Measurements from ENCODE around the gene LRRC36. TPM values are rescaled to one million over a fixed set of nuclear protein-coding genes. Genes with fewer than 3 reads are reported as not detected.

LRRC36 gene
- total RNA-seq, 1 experiment from 2014 or later, result not detected

DNA sequence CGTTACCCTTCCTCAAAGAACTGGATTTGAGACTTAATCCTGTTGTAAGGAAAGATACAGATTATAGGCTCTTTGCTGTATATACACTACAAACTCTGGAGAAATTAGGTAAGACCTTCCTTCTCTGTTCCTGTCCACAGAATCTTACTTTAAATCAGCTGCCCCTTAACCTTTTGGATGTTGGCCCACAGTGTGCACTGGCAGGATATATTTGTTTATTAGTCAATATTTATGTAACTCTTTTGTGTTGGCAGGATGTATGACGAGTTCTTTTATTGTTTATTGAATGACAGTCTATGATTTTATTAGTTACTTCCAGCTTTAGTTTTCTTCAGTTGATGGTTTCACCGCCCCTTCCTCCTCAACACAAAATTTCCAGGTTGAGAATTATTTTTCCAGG lies 19.7 kb downstream of the LRRC36 start:
- POLR2A ChIA-PET, result no interaction called here
- no peak for ATAC-seq
- no TSS peak for BruUV-seq (replicated peaks)

DNA sequence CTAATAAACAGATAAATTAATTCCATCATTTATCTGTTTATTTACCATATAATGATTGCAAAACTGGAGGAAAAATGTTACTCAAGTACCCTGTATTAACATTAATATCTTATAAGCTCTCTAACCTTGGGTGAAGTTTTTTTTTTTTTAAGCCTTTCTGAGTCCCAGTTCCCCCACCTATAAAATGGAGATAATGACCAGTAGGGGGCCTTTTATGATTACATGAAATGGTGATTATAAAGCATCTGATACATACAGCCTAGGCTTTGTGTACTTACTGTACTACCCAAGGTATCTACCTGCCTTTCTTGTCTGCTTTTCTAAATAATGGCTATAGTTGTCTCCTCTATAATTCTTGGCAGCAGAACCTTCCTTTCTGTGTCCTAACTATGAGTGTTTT lies 22.6 kb downstream of the LRRC36 start:
- H3K79me2 ChIP-seq (ENCODE audit: insufficient read depth, low read length), result no peaks in the 10 kb centered on the region
- peak; percentile 64 for TF ChIP-seq RAD21 (IDR thresholded peaks at IDR 0.05; ENCODE audit: low read depth)
- no peak for TF ChIP-seq EZH2phosphoT487 (IDR thresholded peaks at IDR 0.05; ENCODE audit: borderline replicate concordance)
- TF ChIP-seq, protein P1, sequence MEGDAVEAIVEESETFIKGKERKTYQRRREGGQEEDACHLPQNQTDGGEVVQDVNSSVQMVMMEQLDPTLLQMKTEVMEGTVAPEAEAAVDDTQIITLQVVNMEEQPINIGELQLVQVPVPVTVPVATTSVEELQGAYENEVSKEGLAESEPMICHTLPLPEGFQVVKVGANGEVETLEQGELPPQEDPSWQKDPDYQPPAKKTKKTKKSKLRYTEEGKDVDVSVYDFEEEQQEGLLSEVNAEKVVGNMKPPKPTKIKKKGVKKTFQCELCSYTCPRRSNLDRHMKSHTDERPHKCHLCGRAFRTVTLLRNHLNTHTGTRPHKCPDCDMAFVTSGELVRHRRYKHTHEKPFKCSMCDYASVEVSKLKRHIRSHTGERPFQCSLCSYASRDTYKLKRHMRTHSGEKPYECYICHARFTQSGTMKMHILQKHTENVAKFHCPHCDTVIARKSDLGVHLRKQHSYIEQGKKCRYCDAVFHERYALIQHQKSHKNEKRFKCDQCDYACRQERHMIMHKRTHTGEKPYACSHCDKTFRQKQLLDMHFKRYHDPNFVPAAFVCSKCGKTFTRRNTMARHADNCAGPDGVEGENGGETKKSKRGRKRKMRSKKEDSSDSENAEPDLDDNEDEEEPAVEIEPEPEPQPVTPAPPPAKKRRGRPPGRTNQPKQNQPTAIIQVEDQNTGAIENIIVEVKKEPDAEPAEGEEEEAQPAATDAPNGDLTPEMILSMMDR (IDR thresholded peaks at IDR 0.05 in 2 of 3, conservative IDR thresholded peaks at IDR 0.05 in 1 of 3; ENCODE audit: borderline replicate concordance in 1 of 3, insufficient read depth in 1 of 3, low read depth in 2 of 3, low read length in 2 of 3), result peak; percentile 53 to 72 (median 67); a peak in 5 of 6 replicates
- intact Hi-C loops (cut with micrococcal nuclease), result loop anchor here (2.0 kb wide), 1 partner anchor 118 kb away; no protein-coding TSS in a partner anchor
- H3K36me3 ChIP-seq (ENCODE audit: control insufficient read depth in 1 of 2, insufficient read depth in 2 of 2, low read length in 2 of 2), result no peaks in the 10 kb centered on the region
- ATAC-seq (peak; percentile 79), DNase-seq (ENCODE audit: low read depth, low spot score) (peak; percentile 48)
- H3K9me2 ChIP-seq (ENCODE audit: insufficient read depth), result no peaks in the 10 kb centered on the region
- H3K4me3 ChIP-seq (replicated peaks in 1 of 2; ENCODE audit: low read depth in 1 of 2, low read length in 2 of 2), result no peak overlapping the region
- H3K4me2 ChIP-seq (ENCODE audit: low read length), result no peak overlapping the region
- no peak overlapping the region for H3K27ac ChIP-seq (ENCODE audit: low read depth, low read length)
- H3K4me1 ChIP-seq (ENCODE audit: control insufficient read depth in 1 of 2, insufficient read depth in 2 of 2, low read length in 2 of 2), result no peaks in the 10 kb centered on the region
- ChIA-PET POLR2A (no interaction called here), CTCF (interaction anchor here (0.6 to 1.6 kb wide), 7 partner anchors 10 to 319 kb away, joined by 3 to 7 read pairs (median 3); partner anchors contain the start of gene ZDHHC1), RAD21 (ENCODE audit: low non-redundant PET in 1 of 2, low total read pairs in 2 of 2, uncharacterized antibody in 2 of 2, unreplicated experiment in 2 of 2) (no interaction called here)
- H2AFZ ChIP-seq (ENCODE audit: low read depth, low read length, poor library complexity, severe bottlenecking), result peak overlapping the region; percentile 50
- H3K27me3 ChIP-seq (ENCODE audit: insufficient read depth, low read length), result no peaks in the 10 kb centered on the region
- no peaks in the 10 kb centered on the region for H3K9me3 ChIP-seq (ENCODE audit: control insufficient read depth in 1 of 2, insufficient read depth in 1 of 2, low read depth in 1 of 2, low read length in 2 of 2)
- BruUV-seq (replicated peaks), result no TSS peak
- no peaks in the 10 kb centered on the region for H4K20me1 ChIP-seq (ENCODE audit: insufficient read depth)
- H3K9ac ChIP-seq (ENCODE audit: low read length), result no peak overlapping the region

More for the DNA sequence above, 19.7 kb downstream of the LRRC36 start:
- no peak for TF ChIP-seq EGR1 (IDR thresholded peaks at IDR 0.05; ENCODE audit: low read depth)
- no peak overlapping the region for H2AFZ ChIP-seq (ENCODE audit: low read depth, low read length, poor library complexity, severe bottlenecking)
- ChIA-PET CTCF (interaction anchor here (2.6 kb wide), 1 partner anchor 86 kb away, joined by 7 read pairs; no protein-coding TSS in a partner anchor), RAD21 (ENCODE audit: low non-redundant PET in 1 of 2, low total read pairs in 2 of 2, uncharacterized antibody in 2 of 2, unreplicated experiment in 2 of 2) (no interaction called here)
- intact Hi-C loops (cut with micrococcal nuclease), result no loop called here
- H3K27ac ChIP-seq (ENCODE audit: low read depth, low read length), result no peak overlapping the region
- no peaks in the 10 kb centered on the region for H3K36me3 ChIP-seq (ENCODE audit: control insufficient read depth in 1 of 2, insufficient read depth in 2 of 2, low read length in 2 of 2)
- H3K9me3 ChIP-seq (ENCODE audit: control insufficient read depth in 1 of 2, insufficient read depth in 1 of 2, low read depth in 1 of 2, low read length in 2 of 2), result no peaks in the 10 kb centered on the region
- H4K20me1 ChIP-seq (ENCODE audit: insufficient read depth), result no peaks in the 10 kb centered on the region
- H3K9me2 ChIP-seq (ENCODE audit: insufficient read depth), result no peaks in the 10 kb centered on the region
- H3K4me1 ChIP-seq (ENCODE audit: control insufficient read depth in 1 of 2, insufficient read depth in 2 of 2, low read length in 2 of 2), result no peaks in the 10 kb centered on the region
- H3K27me3 ChIP-seq (ENCODE audit: insufficient read depth, low read length), result no peaks in the 10 kb centered on the region
- no peak overlapping the region for H3K4me3 ChIP-seq (replicated peaks in 1 of 2; ENCODE audit: low read depth in 1 of 2, low read length in 2 of 2)
- no peak overlapping the region for H3K4me2 ChIP-seq (ENCODE audit: low read length)
- no peak overlapping the region for H3K9ac ChIP-seq (ENCODE audit: low read length)
- no peak for DNase-seq (ENCODE audit: low read depth, low spot score)
- no peaks in the 10 kb centered on the region for H3K79me2 ChIP-seq (ENCODE audit: insufficient read depth, low read length)
